Right ventricle myocardium inferior (tissue), 1 donor: ENCODE data around the gene TK2. TPM values are rescaled to one million over a fixed set of nuclear protein-coding genes. Genes with fewer than 3 reads are reported as not detected.

Experiments
- ATAC-seq: fragments of 200-7000 bp; cut with Tn5 transposase; one replicate; pipeline ENCODE4 v1.9.1; 2020; ENCODE audit warnings: mild to moderate bottlenecking, moderate library complexity
- DNase-seq: peaks from one replicate; pipeline ENCODE4 v3.0.0; 2021; ENCODE audit errors: missing footprints
- intact Hi-C: fragments of 100-400 bp; cut with DNase I; formaldehyde crosslinking; loops from one replicate; pipeline ENCODE4 v1.11.0; 2022
- total RNA-seq: library from RNA; stranded (reverse); fragmentation: NEBNext Ultra II Directional; extraction: Animal tissue kit (Norgen Biotek cat#: 25700); gene quantifications from one replicate; pipeline ENCODE4 v1.2.1, GENCODE V29; 2021
- donor health status: DM: no; HTN: yes; CAD: no; lungs with severe emphysema.

Gene TK2
- total RNA-seq, 1 donor from 2014 or later = 18.6 TPM

- ATAC-seq (no peak), DNase-seq (peak; percentile 26)
- intact Hi-C loops = no loop called here
These were observed 56.2 kb downstream of the TK2 start for GRCh38 chr16:66493490-66494401.

- DNase-seq (peak; percentile 22), ATAC-seq (no peak)
- intact Hi-C loops = no loop called here
These were observed 58.2 kb downstream of the TK2 start for GRCh38 chr16:66491716-66492064.

GRCh38 chr16:66490774-66491715 is 58.9 kb downstream of the TK2 start:
- no peak for DNase-seq
- intact Hi-C loops = no loop called here
- ATAC-seq = no peak

GRCh38 chr16:66489818-66490217 is 60.1 kb downstream of the TK2 start:
- no peak for ATAC-seq
- no peak for DNase-seq
- intact Hi-C loops = no loop called here

GRCh38 chr16:66489385-66489784 is 60.5 kb downstream of the TK2 start:
- intact Hi-C loops = no loop called here
- DNase-seq = no peak
- ATAC-seq = no peak

GRCh38 chr16:66488505-66488904 is 61.4 kb downstream of the TK2 start:
- intact Hi-C loops = no loop called here
- DNase-seq = no peak
- ATAC-seq = no peak

- no peak for ATAC-seq
- DNase-seq = no peak
- intact Hi-C loops = no loop called here
These were observed 62.2 kb downstream of the TK2 start for GRCh38 chr16:66487580-66488275.

GRCh38 chr16:66486773-66487579 is 62.9 kb downstream of the TK2 start:
- intact Hi-C loops = no loop called here
- no peak for DNase-seq
- peak; percentile 60 for ATAC-seq

- intact Hi-C loops = no loop called here
- ATAC-seq (no peak), DNase-seq (no peak)
These were observed 63.6 kb downstream of the TK2 start for GRCh38 chr16:66486199-66486772.

- DNase-seq (no peak), ATAC-seq (no peak)
- intact Hi-C loops = no loop called here
These were observed 64.5 kb downstream of the TK2 start for GRCh38 chr16:66485376-66485775.

- DNase-seq = no peak
- intact Hi-C loops = no loop called here
These were observed 65.3 kb downstream of the TK2 start for GRCh38 chr16:66484453-66485213.

GRCh38 chr16:66483689-66484452 is 66.1 kb downstream of the TK2 start:
- intact Hi-C loops = loop anchor here (1.0 to 2.0 kb wide), 2 partner anchors 76 to 127 kb away; no protein-coding TSS in a partner anchor

More at GRCh38 chr16:66484453-66485213, 65.3 kb downstream of the TK2 start:
- ATAC-seq = no peak

GRCh38 chr16:66481943-66482390 is 68.0 kb downstream of the TK2 start:
- ATAC-seq (no peak), DNase-seq (no peak)
- intact Hi-C loops = loop anchor here (2.0 kb wide), 1 partner anchor 125 kb away; no protein-coding TSS in a partner anchor

More at GRCh38 chr16:66483689-66484452, 66.1 kb downstream of the TK2 start:
- DNase-seq = peak; percentile 94
- peak; percentile 71 for ATAC-seq

- ATAC-seq (no peak), DNase-seq (no peak)
- intact Hi-C loops = no loop called here
These were observed 68.6 kb downstream of the TK2 start for GRCh38 chr16:66481081-66481942.

GRCh38 chr16:66480265-66481080 is 69.4 kb downstream of the TK2 start:
- intact Hi-C loops = no loop called here
- no peak for DNase-seq
- no peak for ATAC-seq
